Measurements from ENCODE around the gene ACAA1.
"Not testable (repeated sequence)": the region's sequence is repeated elsewhere in the genome, so short reads cannot be mapped to it uniquely, and the experiment has no call there.

Gene ACAA1

DNA sequence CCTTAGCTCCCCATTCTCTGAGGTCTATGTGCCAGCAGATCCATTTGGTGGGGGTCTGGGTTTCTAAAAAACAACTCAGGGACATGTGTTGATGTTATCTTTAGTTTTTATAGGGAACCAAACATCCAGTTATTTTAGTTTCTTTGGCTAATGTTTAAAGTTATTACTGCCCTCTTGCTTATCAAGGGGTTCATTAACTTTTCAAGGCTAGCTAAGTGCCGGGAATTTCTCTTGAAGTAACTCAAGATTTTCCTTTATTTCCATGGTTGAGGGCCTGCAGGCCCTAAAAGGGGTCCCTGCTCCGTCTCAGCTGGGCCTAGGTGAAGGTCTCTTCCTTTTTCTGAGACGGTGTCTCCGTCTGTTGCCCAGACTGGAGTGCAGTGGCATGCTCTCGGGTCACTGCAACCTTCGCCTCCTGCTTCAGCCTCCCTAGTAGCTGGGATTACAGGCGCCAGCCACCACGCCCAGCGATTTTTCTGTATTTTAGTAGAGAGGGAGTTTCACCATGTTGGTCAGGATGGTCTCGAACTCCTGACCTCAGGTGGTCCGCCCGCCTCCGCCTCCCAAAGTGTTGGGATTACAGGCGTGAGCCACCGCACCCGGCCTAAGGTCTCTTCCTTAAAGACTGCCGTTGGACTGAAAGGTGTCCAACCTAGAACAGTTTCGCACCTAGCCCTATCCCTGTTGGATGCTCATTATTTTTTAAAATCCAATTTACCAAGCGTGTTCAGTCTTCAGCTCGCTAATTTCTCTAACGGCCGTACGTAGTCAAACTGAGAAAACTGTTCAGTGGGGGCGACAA lies 27.1 kb upstream of the ACAA1 start:
- Mint-ChIP-seq H3K4me3 (peak overlapping the region; percentile 99), H3K27ac (peak overlapping the region; percentile 100), H3K9me3 (no peaks in the 10 kb centered on the region), H3K36me3 (ENCODE audit: low read depth) (peaks cover 24% of the 10 kb centered on the region), H3K27me3 (ENCODE audit: low read depth, poor library complexity) (peaks cover 3% of the 10 kb centered on the region), H3K4me1 (peaks cover 37% of the 10 kb centered on the region)
- DNase-seq = no peak
- no peak for TF ChIP-seq CTCF (IDR thresholded peaks at IDR 0.05)

- H3K9me3 Mint-ChIP-seq = no peaks in the 10 kb centered on the region
- H3K27me3 Mint-ChIP-seq (ENCODE audit: low read depth, poor library complexity) = peaks cover 3% of the 10 kb centered on the region
- H3K4me1 Mint-ChIP-seq = peaks cover 32% of the 10 kb centered on the region
- no peak for TF ChIP-seq CTCF (IDR thresholded peaks at IDR 0.05)
- no peak for DNase-seq
- H3K36me3 Mint-ChIP-seq (ENCODE audit: low read depth) = peaks cover 19% of the 10 kb centered on the region
- no peak overlapping the region for H3K27ac Mint-ChIP-seq
- H3K4me3 Mint-ChIP-seq = peak overlapping the region; percentile 49
Measured at GRCh38 chr3:38163117-38163840, 26.4 kb upstream of the ACAA1 start.

DNA sequence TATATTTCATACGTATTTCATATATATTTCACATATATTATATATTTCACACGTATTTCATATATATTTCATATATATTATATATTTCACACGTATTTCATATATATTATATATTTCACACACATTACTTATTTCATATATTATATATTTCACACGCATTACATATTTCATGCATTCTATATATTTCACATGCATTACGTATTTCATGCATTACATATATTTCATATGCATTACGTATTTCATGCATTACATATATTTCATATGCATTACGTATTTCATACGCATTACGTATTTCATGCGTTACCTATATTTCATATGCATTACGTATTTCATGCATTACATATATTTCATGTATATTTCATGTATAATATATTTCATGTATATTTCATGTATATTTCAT lies 23.8 kb upstream of the ACAA1 start:
- H3K4me3 Mint-ChIP-seq; DNase-seq; H3K9me3 Mint-ChIP-seq; H3K36me3 Mint-ChIP-seq (ENCODE audit: low read depth); H3K27ac Mint-ChIP-seq; H3K4me1 Mint-ChIP-seq; H3K27me3 Mint-ChIP-seq (ENCODE audit: low read depth, poor library complexity): not testable (repeated sequence)

DNA sequence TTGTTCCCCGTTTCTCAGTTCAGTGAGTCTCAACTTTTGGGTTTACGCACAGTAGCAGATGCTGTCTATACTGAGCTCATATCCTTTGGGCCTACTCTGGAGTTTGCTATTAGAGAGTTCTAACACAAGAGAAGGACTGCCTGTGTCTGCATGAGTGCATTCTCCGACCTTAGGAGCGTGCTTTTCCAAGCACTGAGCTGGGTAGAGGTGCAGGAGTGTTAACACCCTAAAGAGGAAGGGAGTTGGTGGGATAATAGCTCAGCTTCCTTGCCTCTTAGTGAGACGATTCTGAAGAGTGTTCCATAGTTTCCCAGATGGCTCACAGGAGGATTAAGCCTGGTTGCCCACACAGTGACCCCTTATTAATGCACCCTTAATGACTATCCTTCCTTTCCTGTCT lies 21.5 kb upstream of the ACAA1 start:
- no peak overlapping the region for H3K4me3 Mint-ChIP-seq
- H3K27me3 Mint-ChIP-seq (ENCODE audit: low read depth, poor library complexity) = peaks cover 7% of the 10 kb centered on the region
- no peak for TF ChIP-seq CTCF (IDR thresholded peaks at IDR 0.05)
- DNase-seq = no peak
- H3K4me1 Mint-ChIP-seq = no peaks in the 10 kb centered on the region
- H3K27ac Mint-ChIP-seq = no peak overlapping the region
- no peaks in the 10 kb centered on the region for H3K9me3 Mint-ChIP-seq
- H3K36me3 Mint-ChIP-seq (ENCODE audit: low read depth) = no peaks in the 10 kb centered on the region

DNA sequence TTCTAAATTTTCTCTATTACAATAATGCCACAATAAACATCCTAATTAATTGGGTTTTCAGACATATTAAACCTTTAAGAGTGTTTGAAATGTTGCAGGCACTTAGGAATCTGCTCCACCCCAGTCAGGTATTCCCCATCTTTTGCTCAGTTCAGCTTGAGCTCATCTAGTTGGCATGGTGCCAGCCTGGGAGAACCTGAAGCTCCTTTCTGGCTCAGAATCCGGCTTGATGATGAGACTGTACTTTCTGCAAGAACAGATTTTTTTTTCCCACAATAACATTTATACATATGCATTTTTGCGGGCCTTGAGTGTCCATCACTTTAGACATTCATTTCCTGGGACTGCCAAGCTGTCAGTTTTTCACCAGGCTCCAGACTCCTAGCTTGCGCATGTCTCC lies 20.7 kb upstream of the ACAA1 start:
- TF ChIP-seq CTCF (IDR thresholded peaks at IDR 0.05) = no peak
- peaks cover 9% of the 10 kb centered on the region for H3K27me3 Mint-ChIP-seq (ENCODE audit: low read depth, poor library complexity)
- no peaks in the 10 kb centered on the region for H3K9me3 Mint-ChIP-seq
- no peak overlapping the region for H3K27ac Mint-ChIP-seq
- no peak overlapping the region for H3K4me3 Mint-ChIP-seq
- no peaks in the 10 kb centered on the region for H3K4me1 Mint-ChIP-seq
- no peaks in the 10 kb centered on the region for H3K36me3 Mint-ChIP-seq (ENCODE audit: low read depth)
- no peak for DNase-seq

- Mint-ChIP-seq H3K36me3 (ENCODE audit: low read depth) (no peaks in the 10 kb centered on the region), H3K9me3 (no peaks in the 10 kb centered on the region), H3K27me3 (ENCODE audit: low read depth, poor library complexity) (peaks cover 9% of the 10 kb centered on the region), H3K4me3 (no peak overlapping the region), H3K4me1 (no peaks in the 10 kb centered on the region), H3K27ac (no peak overlapping the region)
- no peak for DNase-seq
- no peak for TF ChIP-seq CTCF (IDR thresholded peaks at IDR 0.05)
Measured at GRCh38 chr3:38157117-38157516, 20.2 kb upstream of the ACAA1 start.

Measured in nephron progenitor cell (in vitro differentiated cells).